GM19099 (cell line): ENCODE measurements around the gene GOT1.

ENCODE experiments used
- POLR2A ChIP-seq: IDR thresholded peaks from 3 replicates; pipeline ENCODE4 v1.6.1; 2011; ENCODE audit warnings: low read depth; ENCODE audit not compliant: insufficient read length; ENCODE audit errors: extremely low read depth

The GOT1 gene

DNA sequence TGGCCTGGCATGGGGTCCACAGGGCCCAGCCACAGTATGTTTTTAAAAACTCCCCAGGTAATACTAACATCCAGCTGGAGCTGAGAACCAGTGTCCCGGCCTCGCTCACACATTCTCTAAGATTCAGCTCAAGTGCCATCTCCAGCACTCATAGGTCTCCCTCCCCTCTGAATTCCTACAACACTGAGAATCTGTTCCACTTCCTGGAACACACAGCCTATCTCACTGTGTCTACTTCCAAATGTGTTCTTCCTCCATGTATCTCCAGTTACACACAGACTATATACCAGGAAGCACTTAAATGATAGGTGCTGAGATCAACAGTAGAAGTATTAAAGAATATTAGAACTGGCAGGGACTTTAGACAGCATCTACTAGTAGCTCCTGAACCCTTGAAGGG lies 10.7 kb downstream of the GOT1 start:
- no peak for TF ChIP-seq POLR2A

DNA sequence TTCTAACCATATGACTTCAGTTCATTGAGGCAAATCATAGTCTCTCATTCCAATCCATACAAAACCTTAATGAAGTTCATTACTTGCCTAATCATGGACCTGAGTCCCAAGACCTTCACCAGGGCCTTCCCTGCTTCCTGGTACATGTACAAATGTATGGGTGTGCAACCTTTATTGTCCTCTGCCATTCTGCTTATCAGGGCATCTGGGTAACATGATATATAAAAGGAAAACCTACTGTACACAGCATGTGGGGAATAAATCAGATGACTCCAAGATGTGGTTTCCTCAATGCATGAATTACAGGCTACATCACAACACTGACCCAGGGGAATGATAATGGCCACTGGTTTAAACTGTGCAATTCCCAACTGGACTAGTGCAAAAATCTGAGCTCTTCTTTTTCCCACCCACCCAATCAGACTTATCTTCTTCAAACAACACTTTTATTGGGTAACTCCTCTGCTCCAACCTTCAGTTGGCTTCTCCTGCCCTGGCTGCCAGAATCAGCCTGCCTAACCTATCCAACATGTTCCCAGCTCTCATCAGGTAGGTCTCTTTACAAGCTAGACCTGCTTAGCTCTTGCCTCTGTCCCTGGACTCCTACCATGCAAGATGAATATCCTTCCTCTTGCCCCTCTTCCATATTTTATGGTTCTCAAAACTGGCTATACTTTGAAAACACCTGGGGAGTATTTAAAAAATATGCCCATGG lies 11.4 kb downstream of the GOT1 start:
- no peak for TF ChIP-seq POLR2A

DNA sequence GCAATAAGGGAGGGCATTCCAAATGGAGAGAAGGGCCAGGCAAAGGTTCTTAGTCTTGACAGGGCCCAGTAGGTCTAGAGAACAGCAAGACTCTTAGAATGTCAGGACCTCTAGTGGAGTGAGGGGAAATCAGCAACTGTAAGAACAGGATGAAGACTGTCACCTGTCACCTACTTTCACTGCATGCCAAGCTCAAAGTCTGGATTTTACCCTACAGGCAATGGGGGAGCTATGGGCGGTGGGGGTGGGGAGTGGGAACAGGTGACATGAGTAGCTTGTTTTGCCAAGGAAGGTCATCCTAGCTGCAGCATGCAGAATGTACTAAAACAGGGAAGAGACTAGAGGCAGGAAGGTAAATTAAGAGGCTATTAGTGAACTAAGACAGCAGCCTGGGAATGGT lies 18.3 kb downstream of the GOT1 start:
- TF ChIP-seq POLR2A: no peak

DNA sequence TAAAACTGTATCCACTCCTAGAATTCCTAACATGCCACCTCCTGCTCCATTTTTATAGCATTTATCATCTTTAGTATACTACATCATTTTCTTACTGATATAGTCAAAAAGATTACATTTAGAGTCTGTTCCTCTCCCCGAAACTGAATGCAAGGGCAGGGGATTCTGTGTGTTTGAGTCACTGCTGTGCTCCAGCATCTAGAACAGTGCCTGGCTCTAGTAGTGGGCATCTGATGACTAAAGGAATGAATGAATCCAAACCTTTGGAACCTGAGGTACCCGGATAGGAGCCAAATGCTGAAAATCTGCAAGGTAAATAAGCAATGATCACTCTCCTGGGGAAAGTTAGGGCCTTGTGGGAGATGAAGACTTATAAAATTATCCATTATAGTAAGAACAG lies 18.9 kb downstream of the GOT1 start:
- TF ChIP-seq POLR2A: no peak

DNA sequence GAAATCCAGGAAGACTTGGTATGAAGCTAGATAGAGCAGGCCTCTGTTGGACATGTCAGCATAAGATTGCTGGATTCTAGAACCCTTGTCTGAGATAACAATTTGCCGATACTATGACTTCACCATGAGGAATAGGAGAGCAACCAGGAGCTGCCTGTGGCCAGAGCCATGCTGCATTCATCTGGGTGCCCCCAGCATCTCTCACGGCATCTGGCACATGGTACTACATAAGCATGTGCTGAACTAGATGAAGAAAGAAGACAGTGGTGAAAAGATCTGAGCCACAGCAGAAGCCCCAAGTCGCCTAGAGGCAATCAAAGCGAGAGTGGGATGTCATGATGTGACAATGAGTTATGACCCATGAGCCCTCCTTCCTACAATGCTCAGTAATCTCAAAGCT lies 19.5 kb downstream of the GOT1 start:
- TF ChIP-seq POLR2A: no peak

DNA sequence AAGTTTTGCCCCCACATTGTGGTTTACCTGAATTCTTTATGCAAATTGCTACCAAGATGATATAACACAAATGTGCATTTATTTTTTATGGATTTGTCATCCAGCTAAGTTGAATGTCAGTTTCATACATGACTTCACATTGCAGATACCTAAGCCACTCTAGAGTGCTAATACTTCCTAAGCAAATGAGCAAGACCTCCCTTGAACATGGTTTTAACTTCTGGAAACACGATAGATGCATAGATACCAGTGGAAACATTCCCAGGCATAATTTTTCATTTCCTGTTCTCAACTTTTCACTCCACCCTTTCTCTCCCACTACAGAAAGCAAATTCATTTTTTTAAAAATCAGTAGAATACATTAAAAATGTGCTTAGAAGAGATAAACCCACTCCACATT lies 20.3 kb downstream of the GOT1 start:
- no peak for TF ChIP-seq POLR2A

DNA sequence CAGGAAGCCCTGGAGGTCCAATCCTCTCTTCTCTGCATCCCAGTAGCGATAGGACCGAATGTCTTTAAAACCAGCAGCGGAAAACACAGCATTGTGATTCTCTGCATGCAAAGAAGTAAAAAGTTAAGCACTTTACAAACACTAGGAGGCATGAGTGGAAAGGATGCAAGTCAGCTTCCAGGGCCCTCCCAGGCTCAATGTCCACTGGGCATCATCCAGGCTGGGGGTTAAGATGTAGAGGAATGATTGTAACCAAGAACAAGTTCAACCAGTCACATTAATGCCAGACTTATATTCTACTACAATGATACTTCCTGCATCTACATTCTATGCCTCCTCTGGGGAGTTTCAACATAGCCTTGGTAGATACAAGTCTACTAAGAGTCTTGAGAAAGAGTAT lies 24.3 kb downstream of the GOT1 start:
- no peak for TF ChIP-seq POLR2A

DNA sequence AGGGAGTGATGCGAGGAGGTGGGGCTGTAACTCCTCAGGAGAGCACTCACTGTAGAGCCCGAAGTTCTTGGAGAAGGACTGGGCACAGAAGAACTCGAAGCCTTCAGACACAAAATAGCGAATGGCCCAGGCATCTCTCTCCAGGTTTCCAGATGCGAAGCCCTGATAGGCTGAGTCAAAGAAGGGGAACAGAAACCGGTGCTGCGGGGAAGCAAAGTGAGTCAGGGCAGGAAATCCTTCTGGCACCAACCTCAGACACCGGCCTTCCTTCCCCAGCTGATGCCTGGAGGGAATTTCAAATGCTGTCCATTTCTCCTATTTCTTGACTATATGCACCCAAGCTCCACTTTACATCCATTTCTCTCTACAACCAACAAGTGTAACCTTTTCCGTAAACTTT lies 26.8 kb downstream of the GOT1 start:
- no peak for TF ChIP-seq POLR2A

DNA sequence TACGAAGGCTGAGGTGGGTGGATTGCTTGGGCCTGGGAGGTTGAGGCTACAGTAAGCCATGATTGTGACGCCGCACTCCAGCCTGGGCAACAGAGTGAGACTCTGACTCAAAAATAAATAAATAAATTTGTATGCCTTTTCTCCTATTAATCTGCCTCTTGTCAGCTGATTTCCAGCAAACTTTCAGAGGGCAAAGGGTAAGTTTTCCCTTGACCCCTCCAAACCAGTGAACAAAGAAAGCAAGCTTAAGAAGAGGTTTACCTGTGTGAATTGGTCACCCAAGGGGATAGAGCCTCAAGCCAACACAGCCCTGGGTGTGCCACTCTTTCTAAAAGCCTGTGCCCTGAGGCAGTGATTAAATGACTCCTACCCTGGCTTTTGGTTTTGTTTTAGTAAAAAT lies 30.8 kb downstream of the GOT1 start:
- no peak for TF ChIP-seq POLR2A

DNA sequence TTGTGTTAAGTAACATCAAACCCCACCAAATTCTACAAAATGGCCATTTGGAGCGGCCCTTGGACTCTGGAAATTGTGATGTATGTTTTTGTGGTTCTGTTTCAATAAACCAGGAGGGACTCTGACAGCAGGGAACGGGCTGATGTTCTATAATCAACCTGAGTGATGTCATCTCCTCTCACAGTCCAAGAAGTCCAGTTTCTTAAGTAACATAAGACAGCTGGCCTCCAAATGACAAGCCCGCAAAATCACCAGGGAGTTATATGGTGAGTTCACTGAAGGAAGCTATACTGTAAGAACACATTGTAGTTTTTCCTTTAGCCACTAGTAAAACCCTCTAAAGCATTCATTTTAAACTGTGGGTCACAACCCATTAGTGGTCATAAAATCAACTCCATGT lies 34.0 kb downstream of the GOT1 start:
- TF ChIP-seq POLR2A: no peak

DNA sequence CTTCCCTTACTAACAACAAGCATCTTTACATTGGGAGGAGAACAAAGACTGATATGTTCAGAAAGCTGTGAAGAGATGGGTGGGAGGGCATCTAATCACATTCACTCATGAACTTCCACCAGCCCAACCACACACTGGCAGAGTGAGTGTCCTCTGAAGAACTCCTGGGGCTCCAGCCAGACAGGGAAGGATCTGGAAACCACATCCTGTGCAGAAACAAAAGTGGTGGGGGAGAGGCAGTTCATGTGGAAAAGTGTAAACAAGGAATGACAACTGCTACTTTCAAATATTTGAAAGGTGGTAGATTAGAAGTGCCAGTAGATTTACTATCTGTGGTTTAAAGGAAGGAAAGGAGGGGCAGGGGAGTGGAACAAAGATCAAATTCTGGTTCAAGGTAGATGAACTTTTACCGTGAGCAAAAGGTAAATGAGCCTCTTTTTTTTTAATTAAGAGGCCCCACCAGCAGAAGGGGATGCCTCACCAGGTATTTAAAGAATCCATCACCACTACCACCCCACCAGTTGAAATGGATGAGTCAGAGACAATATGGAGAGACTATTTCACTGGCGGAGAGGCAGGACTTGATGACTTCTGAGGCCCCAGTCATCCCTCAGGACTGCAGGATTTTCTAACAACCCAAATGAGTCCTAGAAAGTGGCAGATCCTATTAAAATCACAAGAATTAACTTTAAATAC lies 34.5 kb downstream of the GOT1 start:
- no peak for TF ChIP-seq POLR2A

DNA sequence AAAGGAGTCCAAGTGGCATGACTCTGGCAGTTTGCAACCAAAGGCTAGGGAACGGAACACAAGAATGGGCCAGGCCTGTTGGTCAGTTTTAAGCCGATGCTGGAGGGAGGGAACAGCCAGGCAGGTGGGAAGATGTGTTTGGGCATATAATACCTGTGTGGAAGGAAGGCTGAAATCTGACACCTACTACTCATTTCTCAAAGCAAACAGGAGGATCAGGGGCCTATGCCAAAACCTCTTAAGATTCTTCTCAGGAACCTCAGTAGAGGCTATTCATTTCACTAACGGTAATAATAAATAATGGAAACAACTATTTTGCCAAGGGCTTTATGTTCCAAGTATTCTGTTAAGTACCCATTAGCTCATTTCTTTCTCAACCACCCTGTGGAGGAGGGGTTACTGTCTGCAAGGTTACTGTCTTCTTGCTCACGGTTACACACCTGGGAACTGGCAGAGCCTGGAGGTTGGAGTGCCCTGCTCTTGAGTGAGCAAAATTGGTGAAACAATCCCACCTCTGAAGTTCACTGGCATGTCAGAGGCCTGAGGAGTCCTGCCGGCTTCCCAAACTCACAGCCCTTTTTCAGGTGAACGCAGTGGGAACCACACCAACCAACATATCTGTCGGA lies 35.5 kb downstream of the GOT1 start:
- TF ChIP-seq POLR2A: no peak

DNA sequence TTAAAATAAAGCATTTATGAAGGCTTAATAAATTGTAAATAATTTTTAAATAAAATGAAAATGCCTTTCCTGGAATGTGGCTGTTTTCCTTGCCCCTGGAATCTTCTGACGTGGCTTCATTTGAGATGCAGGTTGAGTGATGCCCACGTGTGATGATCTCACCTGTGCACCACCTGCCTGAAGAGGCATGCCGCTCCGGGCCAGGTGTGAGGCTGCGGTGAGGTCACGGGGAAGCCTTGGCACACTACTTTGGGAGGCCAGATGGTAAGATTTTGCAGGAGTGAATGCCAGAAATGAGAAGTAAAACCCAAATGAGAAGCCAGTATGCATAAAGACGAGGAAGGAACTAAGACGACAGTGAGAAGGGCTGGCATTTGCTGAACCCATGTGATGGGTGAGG lies 36.2 kb downstream of the GOT1 start:
- TF ChIP-seq POLR2A: no peak

DNA sequence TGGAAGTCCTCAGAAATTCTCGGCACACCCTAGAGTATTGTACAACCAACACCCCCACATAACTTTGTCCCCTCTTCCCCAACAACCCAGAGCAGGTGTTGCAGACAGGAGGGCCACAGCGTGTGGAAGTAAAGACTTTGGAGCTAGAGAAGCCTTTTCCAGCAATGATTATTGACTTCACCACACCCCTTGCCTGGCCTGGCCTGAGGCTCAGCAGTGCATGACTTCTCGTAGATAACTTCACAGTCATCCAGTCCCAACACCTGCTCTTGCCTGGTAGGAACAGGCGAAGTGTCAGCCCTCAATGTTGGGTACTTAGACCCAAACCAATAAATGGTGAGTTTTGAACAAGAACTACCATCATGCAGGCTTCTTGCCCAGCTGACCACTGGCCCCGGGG lies 36.7 kb downstream of the GOT1 start:
- no peak for TF ChIP-seq POLR2A

DNA sequence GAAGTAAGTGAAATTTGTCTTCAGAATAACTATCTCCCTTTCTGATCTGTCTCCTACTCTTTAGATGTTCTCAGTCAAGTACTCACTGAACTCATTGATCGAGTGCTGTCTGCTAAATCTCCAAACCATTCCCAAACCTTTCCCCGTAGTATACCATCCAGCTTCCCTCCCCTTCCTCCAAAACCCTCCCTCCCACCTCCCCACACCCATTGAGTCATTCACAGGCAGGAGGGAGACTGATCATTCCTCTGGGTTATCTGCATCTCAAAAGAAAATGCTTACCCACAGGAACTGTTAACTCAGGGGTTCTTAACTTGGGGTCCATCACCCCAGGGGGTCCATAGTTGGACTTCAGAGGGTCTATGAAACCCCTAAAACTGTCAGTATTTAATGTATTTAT lies 37.4 kb downstream of the GOT1 start:
- TF ChIP-seq POLR2A: no peak

DNA sequence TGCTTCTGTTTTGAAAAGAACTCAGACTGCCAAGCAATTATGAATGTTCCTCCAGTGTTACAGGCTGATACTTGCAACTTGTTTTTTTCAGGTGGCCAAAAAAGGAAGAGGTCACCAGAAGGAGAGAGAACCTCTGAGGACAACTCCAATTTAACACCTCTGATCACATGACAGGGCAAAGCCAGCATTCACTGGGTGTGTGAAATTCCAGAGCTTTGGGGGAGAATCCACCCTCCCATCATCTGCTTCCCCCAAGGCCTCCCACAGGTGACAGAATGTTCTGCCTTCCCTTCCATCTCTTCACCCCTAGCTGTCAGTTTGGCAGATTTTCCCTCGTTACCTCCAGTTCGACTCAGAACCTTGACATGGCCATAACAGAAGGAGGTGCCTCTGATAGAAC lies 39.1 kb downstream of the GOT1 start:
- no peak for TF ChIP-seq POLR2A
